HepG2 (cell line): ENCODE measurements around the gene MAB21L4. TPM values are rescaled to one million over a fixed set of nuclear protein-coding genes. Genes with fewer than 3 reads are reported as not detected.

ENCODE experiments used
- ATF6 ChIP-seq: sonication (generic); formaldehyde crosslinking; conservative IDR thresholded peaks from 2 replicates; pipeline ENCODE4 v1.4.0; 2020; ENCODE audit warnings: missing genetic modification reagents
- CEBPZ ChIP-seq: IDR thresholded peaks from 2 replicates; pipeline ENCODE4 v1.6.1; 2012; ENCODE audit warnings: low read length, improper control_type of control experiment
- CERS6 ChIP-seq: sonication (generic); formaldehyde crosslinking; IDR thresholded peaks from 2 replicates; pipeline ENCODE4 v1.5.0; 2020; ENCODE audit warnings: missing genetic modification reagents
- JDP2 ChIP-seq: sonication (generic); formaldehyde crosslinking; IDR thresholded peaks from 2 replicates; pipeline ENCODE4 v1.8.1; 2022; ENCODE audit warnings: missing genetic modification reagents, borderline replicate concordance
- MAF1 ChIP-seq: sonication (generic); formaldehyde crosslinking; IDR thresholded peaks from 2 replicates; pipeline ENCODE4 v1.5.0; 2020; ENCODE audit warnings: missing genetic modification reagents, borderline replicate concordance
- NCOR1 ChIP-seq: fragments of 200-600 bp; sonication (generic); IDR thresholded peaks from 2 replicates; pipeline ENCODE4 v1.7.0; 2017; ENCODE audit warnings: antibody characterized with exemption, low read length, borderline replicate concordance
- PITX1 ChIP-seq: sonication (generic); formaldehyde crosslinking; IDR thresholded peaks from 2 replicates; pipeline ENCODE4 v1.5.1; 2020; ENCODE audit warnings: mild to moderate bottlenecking, missing genetic modification reagents
- RORA ChIP-seq: sonication (generic); formaldehyde crosslinking; IDR thresholded peaks from 2 replicates; pipeline ENCODE4 v1.5.0; 2020; ENCODE audit warnings: mild to moderate bottlenecking, missing genetic modification reagents, moderate library complexity
- SSRP1 ChIP-seq: IDR thresholded peaks from 2 replicates; pipeline ENCODE4 v1.6.1; 2016; ENCODE audit warnings: control low read depth
- TEF ChIP-seq: sonication (generic); formaldehyde crosslinking; IDR thresholded peaks from 2 replicates; pipeline ENCODE4 v1.5.0; 2020; ENCODE audit warnings: missing genetic modification reagents
- ZNF251 ChIP-seq: sonication (generic); formaldehyde crosslinking; IDR thresholded peaks from 2 replicates; pipeline ENCODE4 v1.9.0; 2021; ENCODE audit warnings: mild to moderate bottlenecking, missing genetic modification reagents
- ZNF546 ChIP-seq: sonication (generic); formaldehyde crosslinking; conservative IDR thresholded peaks from 2 replicates; pipeline ENCODE4 v1.8.1; 2023; ENCODE audit warnings: mild to moderate bottlenecking, missing genetic modification reagents
- ZNF609 ChIP-seq: sonication (generic); formaldehyde crosslinking; IDR thresholded peaks from 2 replicates; pipeline ENCODE4 v1.4.0; 2020; ENCODE audit warnings: mild to moderate bottlenecking, missing genetic modification reagents, borderline replicate concordance
- ZNF781 ChIP-seq: sonication (generic); formaldehyde crosslinking; IDR thresholded peaks from 2 replicates; pipeline ENCODE4 v1.5.1; 2020; ENCODE audit warnings: borderline replicate concordance, mild to moderate bottlenecking, missing genetic modification reagents; ENCODE audit errors: not compliant biosample characterization
- ZNF883 ChIP-seq: sonication (generic); formaldehyde crosslinking; IDR thresholded peaks from 2 replicates; pipeline ENCODE4 v1.5.1; 2020; ENCODE audit warnings: mild to moderate bottlenecking, missing genetic modification reagents; ENCODE audit errors: not compliant biosample characterization
- polyA plus RNA-seq, 8 experiments: library from polyadenylated mRNA; depleted of rRNA in 3 of 8; stranded (reverse) in 7 of 8; unstranded in 1 of 8; fragments of >200 nt; fragmentation: Illumina TruSeq in 4 of 8; extraction: Trizol in 4 of 8; gene quantifications; 2 replicates each; pipeline versions ENCODE4 v1.2.1 to v1.2.3, GENCODE V29; 2011 to 2016; ENCODE audit warnings: low read depth in 4 of 8, missing spikeins in 1 of 8, mixed read lengths in 1 of 8; ENCODE audit not compliant: insufficient read depth in 1 of 8
- total RNA-seq, 5 experiments: library from RNA; depleted of rRNA; stranded (reverse); fragments of >200 nt; fragmentation: Illumina TruSeq; extraction: Trizol; gene quantifications; 2 replicates each; pipeline ENCODE4 v1.2.3, GENCODE V29; 2016; ENCODE audit warnings: low read depth in 1 of 5

The MAB21L4 gene
- total and polyA plus RNA-seq, 2 of the 13 experiments (the other 11 are each of a cell fraction or from before 2014, with no cell fraction given): 3.0 to 14.0 TPM

GRCh38 chr2:240851078-240851991 is 44.6 kb downstream of the MAB21L4 start (continued):
- TF ChIP-seq TEF (no peak), PITX1 (no peak), ZNF883 (CRISPR knock-in tag) (no peak), SSRP1 (no peak), CEBPZ (no peak), ZNF546 (CRISPR knock-in tag) (no peak), NCOR1 (no peak), CERS6 (CRISPR knock-in tag) (no peak), MAF1 (no peak), ZNF781 (CRISPR knock-in tag) (peak; percentile 62), ZNF609 (CRISPR knock-in tag) (no peak), RORA (no peak), ZNF251 (no peak), ATF6 (CRISPR knock-in tag) (no peak), JDP2 (CRISPR knock-in tag) (no peak)
